OCI-LY7 (cell line): ENCODE data around the gene MYBPC1. TPM values are rescaled to one million over a fixed set of nuclear protein-coding genes. Genes with fewer than 3 reads are reported as not detected.

Source experiments
- BruUV-seq: library from RNA; stranded (reverse); fragments of 400-500 nt; replicated peaks from 2 replicates; lab custom pipeline; 2021; lab: Mats Ljungman, UMichigan
- CTCF ChIA-PET: fragments of 300-600 bp; sonication (Branson Sonifier 250); formaldehyde crosslinking; loops from one replicate; lab custom pipeline; 2022; ENCODE audit warnings: antibody characterized with exemption; ENCODE audit not compliant: unreplicated experiment; lab: Charles Lee
- POLR2A ChIA-PET: fragments of 300-600 bp; sonication (Branson Sonifier 250); formaldehyde crosslinking; loops from one replicate; lab custom pipeline; 2022; ENCODE audit warnings: antibody characterized with exemption; lab: Charles Lee
- DNase-seq: peaks from one replicate; pipeline ENCODE4 v3.0.0-alpha.2; 2015; ENCODE audit warnings: low spot score
- H2AFZ ChIP-seq: fragments of 200-600 bp; sonication (generic), shearing (Covaris generic); 2 replicates; pipeline ENCODE4 v1.6.1; 2014; ENCODE audit warnings: mild to moderate bottlenecking, antibody characterized with exemption, low read length, moderate library complexity
- H3K27ac ChIP-seq: fragments of 200-600 bp; sonication (generic); 2 replicates; pipeline ENCODE4 v1.5.1; 2014; ENCODE audit warnings: mixed run types, low read depth, mild to moderate bottlenecking, moderate library complexity, low read length, inconsistent platforms; ENCODE audit not compliant: poor library complexity, severe bottlenecking
- H3K36me3 ChIP-seq: fragments of 200-600 bp; sonication (generic); 2 replicates; pipeline ENCODE4 v1.6.1; 2014; ENCODE audit warnings: mild to moderate bottlenecking, antibody characterized with exemption, low read length, moderate library complexity, mixed read lengths; ENCODE audit not compliant: insufficient read depth
- H3K4me1 ChIP-seq: fragments of 200-600 bp; sonication (generic); 2 replicates; pipeline ENCODE4 v1.5.1; 2014; ENCODE audit warnings: mild to moderate bottlenecking, low read length; ENCODE audit not compliant: insufficient read depth, poor library complexity, severe bottlenecking
- H3K4me2 ChIP-seq: fragments of 200-600 bp; sonication (generic); 2 replicates; pipeline ENCODE4 v1.6.1; 2014; ENCODE audit warnings: mild to moderate bottlenecking, low read length
- H3K4me3 ChIP-seq: fragments of 200-600 bp; sonication (generic); 2 replicates; pipeline ENCODE4 v1.5.1; 2014; ENCODE audit warnings: mild to moderate bottlenecking, low read depth, low read length; ENCODE audit not compliant: poor library complexity, severe bottlenecking
- H3K79me2 ChIP-seq: fragments of 200-600 bp; sonication (generic); 2 replicates; pipeline ENCODE4 v1.6.1; 2016; ENCODE audit warnings: low read depth, mild to moderate bottlenecking, low read length, moderate library complexity, mixed read lengths; ENCODE audit not compliant: insufficient read depth
- H3K9me2 ChIP-seq: fragments of 200-600 bp; sonication (generic); 2 replicates; pipeline ENCODE4 v1.6.1; 2016; ENCODE audit warnings: mild to moderate bottlenecking, low read length, mixed read lengths; ENCODE audit not compliant: insufficient read depth
- H3K9me3 ChIP-seq: fragments of 200-600 bp; sonication (generic); 2 replicates; pipeline ENCODE4 v1.6.1; 2014; ENCODE audit warnings: mild to moderate bottlenecking, mixed run types, low read length, mixed read lengths
- H4K20me1 ChIP-seq: fragments of 200-600 bp; sonication (generic); 2 replicates; pipeline ENCODE4 v1.6.1; 2014; ENCODE audit warnings: mild to moderate bottlenecking, antibody characterized with exemption, low read length, moderate library complexity, mixed read lengths; ENCODE audit not compliant: insufficient read depth
- EZH2phosphoT487 ChIP-seq: fragments of 200-600 bp; sonication (generic); IDR thresholded peaks from 2 replicates; pipeline ENCODE4 v1.6.1; 2018; ENCODE audit warnings: low read depth, borderline replicate concordance, mild to moderate bottlenecking, mixed run types, antibody characterized with exemption, low read length, moderate library complexity, mixed read lengths
- intact Hi-C: fragments of 100-400 bp; cut with micrococcal nuclease; formaldehyde crosslinking; loops from one replicate; pipeline ENCODE4 v1.10.0; 2022; ENCODE audit not compliant: unreplicated experiment
- total RNA-seq, 2 experiments: library from RNA; depleted of rRNA in 1 of 2; stranded (reverse); fragments of >200 nt in 1 of 2; shearing (Covaris generic) in 1 of 2; gene quantifications; 2 replicates each; pipeline ENCODE4 v1.2.3, GENCODE V29; 2014 to 2022
- TF ChIP-seq, protein P1 (sequence below): fragments of 200-600 bp; sonication (generic); conservative IDR thresholded peaks from 2 replicates; pipeline ENCODE4 v1.5.1; 2014; ENCODE audit warnings: mild to moderate bottlenecking, antibody characterized with exemption, low read length, moderate library complexity, mixed read lengths

MYBPC1 gene
- total RNA-seq, 2 experiments from 2014 or later: not detected

GRCh38 chr12:101573743-101574142 is 21.0 kb upstream of the MYBPC1 start:
- no peak for TF ChIP-seq EZH2phosphoT487
- TF ChIP-seq, protein P1, sequence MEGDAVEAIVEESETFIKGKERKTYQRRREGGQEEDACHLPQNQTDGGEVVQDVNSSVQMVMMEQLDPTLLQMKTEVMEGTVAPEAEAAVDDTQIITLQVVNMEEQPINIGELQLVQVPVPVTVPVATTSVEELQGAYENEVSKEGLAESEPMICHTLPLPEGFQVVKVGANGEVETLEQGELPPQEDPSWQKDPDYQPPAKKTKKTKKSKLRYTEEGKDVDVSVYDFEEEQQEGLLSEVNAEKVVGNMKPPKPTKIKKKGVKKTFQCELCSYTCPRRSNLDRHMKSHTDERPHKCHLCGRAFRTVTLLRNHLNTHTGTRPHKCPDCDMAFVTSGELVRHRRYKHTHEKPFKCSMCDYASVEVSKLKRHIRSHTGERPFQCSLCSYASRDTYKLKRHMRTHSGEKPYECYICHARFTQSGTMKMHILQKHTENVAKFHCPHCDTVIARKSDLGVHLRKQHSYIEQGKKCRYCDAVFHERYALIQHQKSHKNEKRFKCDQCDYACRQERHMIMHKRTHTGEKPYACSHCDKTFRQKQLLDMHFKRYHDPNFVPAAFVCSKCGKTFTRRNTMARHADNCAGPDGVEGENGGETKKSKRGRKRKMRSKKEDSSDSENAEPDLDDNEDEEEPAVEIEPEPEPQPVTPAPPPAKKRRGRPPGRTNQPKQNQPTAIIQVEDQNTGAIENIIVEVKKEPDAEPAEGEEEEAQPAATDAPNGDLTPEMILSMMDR: no peak
- no peaks in the 10 kb centered on the region for H4K20me1 ChIP-seq
- no peaks in the 10 kb centered on the region for H3K9me3 ChIP-seq
- POLR2A ChIA-PET: no interaction called here
- no peaks in the 10 kb centered on the region for H3K9me2 ChIP-seq
- intact Hi-C loops: loop anchor here (5.0 kb wide), 1 partner anchor 264 kb away; no protein-coding TSS in a partner anchor
- no peak overlapping the region for H3K4me2 ChIP-seq
- H3K36me3 ChIP-seq: no peaks in the 10 kb centered on the region
- BruUV-seq: no TSS peak
- CTCF ChIA-PET: no interaction called here
- peaks cover 9% of the 10 kb centered on the region for H3K4me1 ChIP-seq
- no peak overlapping the region for H2AFZ ChIP-seq
- H3K79me2 ChIP-seq: no peaks in the 10 kb centered on the region
- no peak overlapping the region for H3K27ac ChIP-seq
- no peak for DNase-seq
- H3K4me3 ChIP-seq: no peak overlapping the region

DNA sequence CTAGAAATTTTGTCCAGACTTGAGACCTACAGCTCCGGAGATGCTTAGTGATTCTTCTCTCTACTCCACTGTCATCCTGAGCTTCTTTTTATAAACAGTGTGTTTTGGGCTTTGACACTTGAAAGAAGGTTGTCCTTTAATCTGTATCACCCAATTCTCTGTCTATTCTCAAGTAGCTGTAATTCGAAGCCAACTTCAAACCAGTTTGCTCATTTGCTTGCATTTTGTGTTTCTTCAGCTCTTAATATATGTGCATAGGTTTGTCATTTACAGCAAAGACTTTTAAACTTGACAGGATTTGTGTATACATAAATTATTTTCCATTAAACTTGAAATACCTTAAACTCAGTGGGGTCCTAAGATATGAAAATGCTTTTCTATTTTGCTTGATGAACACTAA is 16.4 kb upstream of the MYBPC1 start:
- TF ChIP-seq, protein P1: no peak
- no peak for TF ChIP-seq EZH2phosphoT487
- CTCF ChIA-PET: no interaction called here
- no peaks in the 10 kb centered on the region for H3K9me2 ChIP-seq

DNA sequence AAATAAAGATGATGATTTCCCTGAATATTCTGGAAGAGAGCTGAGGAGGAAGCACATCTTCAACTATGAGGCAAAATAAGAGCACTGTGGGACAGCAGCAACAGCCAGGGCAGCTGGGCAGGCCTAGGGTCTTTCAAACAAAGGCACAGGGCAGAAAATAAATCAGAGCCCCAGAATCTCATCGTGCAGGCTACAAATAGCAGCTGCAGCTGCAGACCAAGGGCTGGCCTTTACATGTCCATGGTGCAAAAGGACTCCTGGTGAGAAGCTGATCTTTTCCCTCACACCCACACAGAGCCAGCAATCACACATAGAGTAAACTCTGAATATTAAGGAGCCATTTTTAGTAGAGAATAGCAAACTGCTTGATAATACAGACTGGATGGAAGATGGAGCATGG is 13.6 kb upstream of the MYBPC1 start:
- Histone ChIP-seq H3K4me2 (no peak overlapping the region), H3K4me1 (no peaks in the 10 kb centered on the region), H3K9me3 (no peaks in the 10 kb centered on the region), H3K36me3 (no peaks in the 10 kb centered on the region), H3K9me2 (no peaks in the 10 kb centered on the region), H3K79me2 (no peaks in the 10 kb centered on the region), H3K4me3 (no peak overlapping the region), H4K20me1 (no peaks in the 10 kb centered on the region), H3K27ac (no peak overlapping the region), H2AFZ (no peak overlapping the region)
- POLR2A ChIA-PET: interaction anchor here (0.9 kb wide), 1 partner anchor 38 kb away, joined by 5 read pairs; no protein-coding TSS in a partner anchor
- BruUV-seq: no TSS peak
- no peak for DNase-seq
- intact Hi-C loops: no loop called here
- TF ChIP-seq, protein P1: no peak
- TF ChIP-seq EZH2phosphoT487: no peak
- CTCF ChIA-PET: no interaction called here

More for the DNA sequence above, 16.4 kb upstream of the MYBPC1 start:
- intact Hi-C loops: no loop called here
- POLR2A ChIA-PET: interaction anchor here (0.6 to 1.0 kb wide), 2 partner anchors 11 to 26 kb away, joined by 3 read pairs; no protein-coding TSS in a partner anchor
- H2AFZ ChIP-seq: no peak overlapping the region
- H3K79me2 ChIP-seq: no peaks in the 10 kb centered on the region
- no peak for DNase-seq
- no peaks in the 10 kb centered on the region for H3K36me3 ChIP-seq
- no peak overlapping the region for H3K27ac ChIP-seq
- H3K9me3 ChIP-seq: no peaks in the 10 kb centered on the region
- no peaks in the 10 kb centered on the region for H4K20me1 ChIP-seq
- no peaks in the 10 kb centered on the region for H3K4me1 ChIP-seq
- no peak overlapping the region for H3K4me3 ChIP-seq
- BruUV-seq: no TSS peak
- no peak overlapping the region for H3K4me2 ChIP-seq
